Duodenal mucosa (tissue), 2 donors: ENCODE measurements around the gene SLC25A18.

Experiments used
- H3K27ac ChIP-seq: one replicate; pipeline ENCODE4 v1.7.0; 2013; ENCODE audit warnings: low read depth, low read length
- H3K27me3 ChIP-seq, 2 donors: one replicate each; pipeline ENCODE4 v1.7.0; 2013; ENCODE audit warnings: low read length in 2 of 2, control low read depth in 1 of 2; ENCODE audit not compliant: insufficient read depth in 2 of 2, control insufficient read depth in 1 of 2
- H3K36me3 ChIP-seq, 2 donors: one replicate each; pipeline ENCODE4 v1.7.0; 2013; ENCODE audit warnings: low read length in 2 of 2, control low read depth in 1 of 2; ENCODE audit not compliant: insufficient read depth in 2 of 2, control insufficient read depth in 1 of 2
- H3K4me1 ChIP-seq, 2 donors: one replicate each; pipeline ENCODE4 v1.7.0; 2013; ENCODE audit warnings: low read length in 2 of 2, control low read depth in 1 of 2; ENCODE audit not compliant: insufficient read depth in 2 of 2, control insufficient read depth in 1 of 2
- H3K4me3 ChIP-seq, 2 donors: one replicate each; pipeline ENCODE4 v1.7.0; 2013; ENCODE audit warnings: low read length in 2 of 2, low read depth in 1 of 2
- H3K9ac ChIP-seq, 2 donors: one replicate each; pipeline ENCODE4 v1.7.0; 2013; ENCODE audit warnings: low read length in 2 of 2, low read depth in 1 of 2
- H3K9me3 ChIP-seq, 2 donors: one replicate each; pipeline ENCODE4 v1.7.0; 2013; ENCODE audit warnings: low read length in 2 of 2, control low read depth in 1 of 2; ENCODE audit not compliant: control insufficient read depth in 1 of 2

SLC25A18 gene

GRCh38 chr22:17639247-17639741 is 76.0 kb downstream of the SLC25A18 start:
- Histone ChIP-seq H3K9me3 (no peaks in the 10 kb centered on the region), H3K4me3 (peak overlapping the region; percentile 83 to 97), H3K36me3 (no peaks in the 10 kb centered on the region), H3K27ac (peak overlapping the region; percentile 99), H3K9ac (peak overlapping the region; percentile 83 to 100), H3K4me1 (peaks cover 12 to 13% of the 10 kb centered on the region in 2 donors), H3K27me3 (no peaks in the 10 kb centered on the region)
